ENCODE measurements around the gene MKI67. TPM values are rescaled to one million over a fixed set of nuclear protein-coding genes. Genes with fewer than 3 reads are reported as not detected.
A peak's percentile ranks its signal among the peaks of the same experiment; 100 is the strongest.

MKI67 gene
- total and polyA plus RNA-seq, 7 experiments from 2014 or later = 0.05 to 219 (median 0.20) TPM

DNA sequence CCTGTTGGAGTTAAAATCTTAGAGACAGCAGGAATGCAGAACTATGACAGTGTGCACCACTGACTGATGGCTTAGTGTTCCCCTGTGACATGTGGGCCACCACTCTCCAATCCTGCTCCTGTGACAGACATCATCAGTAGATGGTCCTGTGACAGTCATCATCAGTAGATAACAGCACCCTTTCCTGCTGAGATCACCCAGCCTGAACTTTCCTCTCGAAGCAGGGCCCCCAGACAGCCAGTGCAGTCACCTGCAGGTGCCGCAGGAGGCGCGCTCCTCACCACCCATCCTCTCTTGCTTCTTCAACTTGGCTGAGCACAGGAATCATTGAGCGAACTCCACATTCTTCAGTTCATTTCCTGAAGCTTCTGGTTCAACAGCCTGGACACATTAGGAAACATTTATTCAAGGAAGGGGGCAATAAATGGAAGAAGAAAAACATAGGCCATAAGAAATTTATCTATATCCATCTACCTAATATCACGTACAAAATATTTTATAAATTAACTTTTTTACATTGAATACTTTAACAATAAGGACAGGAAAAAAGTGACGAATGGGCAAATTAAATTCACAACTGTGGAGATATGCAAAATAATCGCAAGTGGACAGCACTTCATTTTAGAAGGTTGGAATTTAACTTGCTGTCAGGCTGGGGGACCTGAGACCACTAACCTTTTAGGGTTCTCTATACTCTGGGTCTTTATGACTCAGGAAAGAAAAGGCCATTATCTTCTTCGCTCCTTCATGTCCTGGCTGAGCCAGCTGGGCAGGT lies 32.0 kb upstream of the MKI67 start:
- no peaks in the 10 kb centered on the region for H3K9me3 Mint-ChIP-seq
- H3K4me1 Mint-ChIP-seq = peaks cover 0 to 18% (median 4%) of the 10 kb centered on the region in 7 donors
- no peaks in the 10 kb centered on the region for H3K36me3 ChIP-seq (ENCODE audit: control insufficient read depth in 2 of 3, insufficient read depth in 3 of 3, low read length in 3 of 3)
- no peak overlapping the region for H3K27ac Mint-ChIP-seq
- H3K9me3 ChIP-seq (ENCODE audit: control insufficient read depth in 2 of 3, low read length in 3 of 3) = no peaks in the 10 kb centered on the region
- intact Hi-C loops (cut with micrococcal nuclease) = no loop called here
- CTCF ChIA-PET = interaction anchor here (1.0 kb wide), 1 partner anchor 8 kb away, joined by 3 read pairs; no protein-coding TSS in a partner anchor
- no peak overlapping the region for H3K4me3 ChIP-seq (ENCODE audit: low read length)
- H3K4me1 ChIP-seq (ENCODE audit: control insufficient read depth in 2 of 2, insufficient read depth in 2 of 2, low read length in 2 of 2) = no peaks in the 10 kb centered on the region
- ATAC-seq (no peak), DNase-seq (no peak)
- H3K27me3 ChIP-seq (ENCODE audit: control insufficient read depth in 2 of 2, insufficient read depth in 2 of 2, low read length in 2 of 2) = no peaks in the 10 kb centered on the region
- peaks cover 0 to 30% (median 0%) of the 10 kb centered on the region in 5 donors for H3K27me3 Mint-ChIP-seq
- H3K4me3 Mint-ChIP-seq = no peak overlapping the region
- H3K36me3 Mint-ChIP-seq = no peaks in the 10 kb centered on the region
- no peak overlapping the region for H3K27ac ChIP-seq (ENCODE audit: low read depth, low read length)
- POLR2A ChIA-PET = no interaction called here

DNA sequence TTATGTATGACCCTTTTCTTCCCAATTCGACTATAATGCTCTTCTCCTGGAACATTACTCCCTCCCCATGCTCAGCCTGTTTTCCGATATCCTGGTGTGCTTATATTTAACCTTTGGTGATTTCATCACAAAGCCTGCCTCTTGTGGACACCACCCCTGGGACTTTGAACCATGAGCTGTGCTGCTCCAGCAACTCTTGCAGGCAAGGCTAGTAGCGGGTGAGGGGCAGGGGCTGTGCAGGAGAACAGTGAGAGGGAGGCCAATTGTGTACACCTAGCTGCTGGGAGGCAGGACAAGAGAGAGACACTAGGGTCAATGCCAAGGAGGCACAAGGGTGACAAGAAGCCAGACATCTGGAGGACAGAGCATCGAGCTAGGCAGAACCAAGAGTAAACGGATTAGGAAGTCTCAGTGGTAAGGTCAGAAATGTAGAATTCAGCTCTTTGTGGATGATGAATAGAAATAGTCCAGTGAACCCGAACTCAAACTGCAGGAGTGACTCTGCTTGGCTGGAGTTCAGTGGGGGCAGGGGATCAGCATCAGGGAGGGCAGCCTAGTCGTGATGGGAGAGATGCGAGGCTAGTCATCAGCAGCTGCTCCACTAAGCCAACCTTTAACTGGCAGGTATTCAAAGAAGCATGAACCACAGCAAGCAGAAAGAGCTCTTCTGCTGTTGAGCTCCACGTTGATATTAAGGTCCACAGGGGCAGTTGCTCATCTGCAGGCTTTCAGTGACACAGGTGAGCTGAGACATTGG lies 31.0 kb upstream of the MKI67 start:
- Mint-ChIP-seq H3K27ac (no peak overlapping the region), H3K36me3 (no peaks in the 10 kb centered on the region), H3K27me3 (peaks cover 0 to 33% (median 0%) of the 10 kb centered on the region in 5 donors), H3K9me3 (no peaks in the 10 kb centered on the region), H3K4me1 (peaks cover 0 to 18% (median 4%) of the 10 kb centered on the region in 7 donors), H3K4me3 (no peak overlapping the region)
- Histone ChIP-seq H3K27me3 (ENCODE audit: control insufficient read depth in 2 of 2, insufficient read depth in 2 of 2, low read length in 2 of 2) (no peaks in the 10 kb centered on the region), H3K27ac (ENCODE audit: low read depth, low read length) (no peak overlapping the region), H3K36me3 (ENCODE audit: control insufficient read depth in 2 of 3, insufficient read depth in 3 of 3, low read length in 3 of 3) (no peaks in the 10 kb centered on the region), H3K4me1 (ENCODE audit: control insufficient read depth in 2 of 2, insufficient read depth in 2 of 2, low read length in 2 of 2) (no peaks in the 10 kb centered on the region), H3K9me3 (ENCODE audit: control insufficient read depth in 2 of 3, low read length in 3 of 3) (no peaks in the 10 kb centered on the region), H3K4me3 (ENCODE audit: low read length) (no peak overlapping the region)
- ChIA-PET POLR2A (no interaction called here), CTCF (no interaction called here)
- intact Hi-C loops (cut with micrococcal nuclease) = no loop called here
- ATAC-seq (no peak), DNase-seq (no peak)

GRCh38 chr10:128152741-128153580 lies 26.7 kb upstream of the MKI67 start:
- Histone ChIP-seq H3K9me3 (ENCODE audit: control insufficient read depth in 2 of 3, low read length in 3 of 3) (no peaks in the 10 kb centered on the region), H3K27ac (ENCODE audit: low read depth, low read length) (no peak overlapping the region), H3K4me1 (ENCODE audit: control insufficient read depth in 2 of 2, insufficient read depth in 2 of 2, low read length in 2 of 2) (no peaks in the 10 kb centered on the region), H3K27me3 (ENCODE audit: control insufficient read depth in 2 of 2, insufficient read depth in 2 of 2, low read length in 2 of 2) (no peaks in the 10 kb centered on the region), H3K4me3 (ENCODE audit: low read length) (no peak overlapping the region), H3K36me3 (ENCODE audit: control insufficient read depth in 2 of 3, insufficient read depth in 3 of 3, low read length in 3 of 3) (no peaks in the 10 kb centered on the region)
- Mint-ChIP-seq H3K27me3 (peaks cover 0 to 42% (median 0%) of the 10 kb centered on the region in 5 donors), H3K4me3 (no peak overlapping the region), H3K27ac (no peak overlapping the region), H3K4me1 (peaks cover 0 to 7% (median 0%) of the 10 kb centered on the region in 7 donors), H3K9me3 (no peaks in the 10 kb centered on the region), H3K36me3 (no peaks in the 10 kb centered on the region)
- ChIA-PET POLR2A (interaction anchor here (0.6 kb wide), 1 partner anchor 81 kb away, joined by 3 read pairs; no protein-coding TSS in a partner anchor), CTCF (interaction anchor here (0.6 to 0.7 kb wide), 2 partner anchors 18 to 150 kb away, joined by 3 read pairs; no protein-coding TSS in a partner anchor)
- intact Hi-C loops (cut with micrococcal nuclease) = no loop called here
- ATAC-seq (no peak), DNase-seq (no peak)

GRCh38 chr10:128151031-128151430 lies 24.8 kb upstream of the MKI67 start:
- Histone ChIP-seq H3K36me3 (ENCODE audit: control insufficient read depth in 2 of 3, insufficient read depth in 3 of 3, low read length in 3 of 3) (no peaks in the 10 kb centered on the region), H3K27ac (ENCODE audit: low read depth, low read length) (no peak overlapping the region), H3K27me3 (ENCODE audit: control insufficient read depth in 2 of 2, insufficient read depth in 2 of 2, low read length in 2 of 2) (no peaks in the 10 kb centered on the region), H3K4me3 (ENCODE audit: low read length) (no peak overlapping the region), H3K9me3 (ENCODE audit: control insufficient read depth in 2 of 3, low read length in 3 of 3) (no peaks in the 10 kb centered on the region), H3K4me1 (ENCODE audit: control insufficient read depth in 2 of 2, insufficient read depth in 2 of 2, low read length in 2 of 2) (no peaks in the 10 kb centered on the region)
- ChIA-PET CTCF (interaction anchor here (0.8 to 1.7 kb wide), 8 partner anchors 8 to 244 kb away, joined by 3 to 11 read pairs (median 3); partner anchors contain the start of gene PTPRE), POLR2A (no interaction called here)
- DNase-seq (no peak), ATAC-seq (no peak)
- Mint-ChIP-seq H3K9me3 (no peaks in the 10 kb centered on the region), H3K27ac (peak overlapping the region in 1 of 9 donors; percentile 50), H3K36me3 (peaks cover 0 to under 1% (median 0%) of the 10 kb centered on the region in 5 donors), H3K4me1 (peaks cover 0 to 16% (median 3%) of the 10 kb centered on the region in 7 donors), H3K4me3 (peak overlapping the region; percentile 7 to 63 (median 52)), H3K27me3 (peaks cover 0 to 31% (median 0%) of the 10 kb centered on the region in 5 donors)
- intact Hi-C loops (cut with micrococcal nuclease) = loop anchor here in 1 of 2 donors (2.0 kb wide), 2 partner anchors 30 to 244 kb away; partner anchors contain the start of gene PTPRE

GRCh38 chr10:128150561-128150960 lies 24.3 kb upstream of the MKI67 start:
- ATAC-seq = no peak
- Mint-ChIP-seq H3K9me3 (peaks cover 0 to 5% (median 0%) of the 10 kb centered on the region in 11 donors), H3K27me3 (peaks cover 0 to 27% (median 0%) of the 10 kb centered on the region in 5 donors), H3K36me3 (peaks cover 0 to 4% (median 0%) of the 10 kb centered on the region in 5 donors), H3K4me1 (peaks cover 0 to 16% (median 3%) of the 10 kb centered on the region in 7 donors), H3K4me3 (peak overlapping the region in 9 of 10 donors; percentile 32 to 67 (median 57)), H3K27ac (no peak overlapping the region)
- ChIA-PET CTCF (interaction anchor here (0.8 to 1.7 kb wide), 8 partner anchors 8 to 244 kb away, joined by 3 to 11 read pairs (median 3); partner anchors contain the start of gene PTPRE), POLR2A (no interaction called here)
- no peaks in the 10 kb centered on the region for H3K27me3 ChIP-seq (ENCODE audit: control insufficient read depth in 2 of 2, insufficient read depth in 2 of 2, low read length in 2 of 2)
- no peak for DNase-seq
- H3K27ac ChIP-seq (ENCODE audit: low read depth, low read length) = no peak overlapping the region
- no peaks in the 10 kb centered on the region for H3K9me3 ChIP-seq (ENCODE audit: control insufficient read depth in 2 of 3, low read length in 3 of 3)
- no peaks in the 10 kb centered on the region for H3K36me3 ChIP-seq (ENCODE audit: control insufficient read depth in 2 of 3, insufficient read depth in 3 of 3, low read length in 3 of 3)
- peak overlapping the region; percentile 79 for H3K4me3 ChIP-seq (ENCODE audit: low read length)
- intact Hi-C loops (cut with micrococcal nuclease) = loop anchor here (1.0 to 2.0 kb wide), 9 partner anchors 24 to 244 kb away; partner anchors contain the start of genes MKI67 (in 2 of the 2) and PTPRE (in 1 of the 2)
- H3K4me1 ChIP-seq (ENCODE audit: control insufficient read depth in 2 of 2, insufficient read depth in 2 of 2, low read length in 2 of 2) = no peaks in the 10 kb centered on the region
